Endothelial cell of umbilical vein (primary cell): ENCODE data around the gene CCDC74A.
"Not testable (repeated sequence)": the region's sequence is repeated elsewhere in the genome, so short reads cannot be mapped to it uniquely, and the experiment has no call there.

Experiments used
- CTCF ChIP-seq, 2 donors: IDR thresholded peaks; 1 replicate in 1 of 2; 2 replicates in 1 of 2; pipeline ENCODE4 v1.5.1; 2011; ENCODE audit warnings: low read length in 2 of 2, mild to moderate bottlenecking in 2 of 2, moderate library complexity in 2 of 2, control low read depth in 1 of 2, inconsistent platforms in 1 of 2, low read depth in 1 of 2; ENCODE audit not compliant: insufficient read depth in 1 of 2; ENCODE audit errors: extremely low read depth in 1 of 2
- EZH2 ChIP-seq: IDR thresholded peaks from 2 replicates; pipeline ENCODE4 v1.6.1; 2012; ENCODE audit warnings: borderline replicate concordance, low read depth, mild to moderate bottlenecking, moderate library complexity, low read length, inconsistent platforms; ENCODE audit not compliant: severe bottlenecking
- POLR2AphosphoS5 ChIP-seq: IDR thresholded peaks from 2 replicates; pipeline ENCODE4 v1.6.1; 2012; ENCODE audit warnings: low read depth, mild to moderate bottlenecking, control low read depth, low read length, moderate library complexity; ENCODE audit not compliant: insufficient read depth

- not testable (repeated sequence) for TF ChIP-seq CTCF (IDR thresholded peaks at IDR 0.05; ENCODE audit: extremely low read depth in 1 of 2, insufficient read depth in 1 of 2, low read depth in 1 of 2, low read length in 2 of 2); POLR2AphosphoS5; EZH2
Observed at GRCh38 chr2:131490616-131491468, 36.8 kb upstream of the CCDC74A start.
